Heart right ventricle (tissue), 16 donors: Measurements from ENCODE around the gene RAB8B. TPM values are rescaled to one million over a fixed set of nuclear protein-coding genes. Genes with fewer than 3 reads are reported as not detected.

Experiments
- ATAC-seq, 8 donors: fragments of 200-7000 bp; cut with Tn5 transposase; one replicate each; pipeline ENCODE4 v1.9.1; 2020; ENCODE audit warnings: mild to moderate bottlenecking in 8 of 8, moderate library complexity in 8 of 8, moderate number of reproducible peaks in 1 of 8
- DNase-seq, 2 donors: peaks; one replicate each; pipeline ENCODE4 v3.0.0-alpha.2; 2020
- H3K27ac ChIP-seq, 10 donors: fragments of 200-600 bp; sonication (generic) in 2 of 10; one replicate each; pipeline versions ENCODE4 v1.5.0 to v1.8.0; 2020 to 2022; ENCODE audit warnings: mild to moderate bottlenecking in 3 of 10
- H3K27me3 ChIP-seq, 7 donors: fragments of 200-600 bp; one replicate each; pipeline ENCODE4 v1.8.0; 2021 to 2022; ENCODE audit warnings: mild to moderate bottlenecking in 2 of 7
- H3K36me3 ChIP-seq, 9 donors: fragments of 200-600 bp; sonication (generic) in 1 of 9; one replicate each; pipeline versions ENCODE4 v1.5.0 to v1.8.0; 2020 to 2022; ENCODE audit warnings: mild to moderate bottlenecking in 2 of 9
- H3K4me1 ChIP-seq, 9 donors: fragments of 200-600 bp; sonication (generic) in 1 of 9; one replicate each; pipeline versions ENCODE4 v1.5.0 to v1.8.0; 2020 to 2022; ENCODE audit warnings: mild to moderate bottlenecking in 4 of 9
- H3K4me3 ChIP-seq, 10 donors: fragments of 200-600 bp; sonication (generic) in 2 of 10; one replicate each; pipeline versions ENCODE4 v1.5.0 to v1.8.0; 2020 to 2022; ENCODE audit warnings: mild to moderate bottlenecking in 7 of 10, moderate library complexity in 2 of 10
- H3K9me3 ChIP-seq, 11 donors: fragments of 200-600 bp in 10 of 11; sonication (generic) in 2 of 11; one replicate each; pipeline versions ENCODE4 v1.5.0 to v1.8.0; 2013 to 2022; ENCODE audit warnings: mild to moderate bottlenecking in 2 of 11, control low read depth in 1 of 11, moderate library complexity in 1 of 11
- CTCF ChIP-seq, 9 donors: fragments of 200-600 bp; sonication (generic) in 2 of 9; IDR thresholded peaks; one replicate each; pipeline versions ENCODE4 v1.5.0 to v1.8.0; 2021 to 2022; ENCODE audit warnings: antibody characterized with exemption in 9 of 9, mild to moderate bottlenecking in 5 of 9, moderate library complexity in 1 of 9
- WGBS, 2 donors: extraction: QIAGEN DNeasy Blood & Tissue Kit; methylation state at CpG; one replicate each; pipeline ENCODE4 v1.1.7; 2013; ENCODE audit warnings: inconsistent platforms in 1 of 2; 5-methylcytosine and 5-hydroxymethylcytosine counted together
- intact Hi-C, 10 donors: fragments of 100-400 bp; cut with DNase I; formaldehyde crosslinking; loops; one replicate each; pipeline versions ENCODE4 v1.11.1 to v1.14.2; 2022
- polyA plus RNA-seq, 2 donors: library from polyadenylated mRNA; stranded (reverse); fragments of 200-250 nt; gene quantifications; one replicate each; pipeline ENCODE4 v1.2.3, GENCODE V29; 2013
- total RNA-seq, 10 donors: library from RNA; stranded (reverse); fragmentation: NEBNext Ultra II Directional in 3 of 10; extraction: Animal tissue kit (Norgen Biotek cat#: 25700) in 3 of 10; gene quantifications; one replicate each; pipeline versions ENCODE4 v1.2.1 to v1.2.4, GENCODE V29; 2021 to 2023
- donor health status: Arrhythmogenic right ventricular cardiomyopathy.
- donor health status: ischemic (EF 13 %, LVEDD 7.1; RV severe dilation, severe dysfunction).
- donor health status: healthy with polysubstance abuse.
- donor health status: DM: no; HTN: yes; CAD: no.
- donor health status: DM: no; HTN: no; CAD: no.
- donor health status: ischemic (EF 25% LVEDD 6.9; RV normal size, moderate dysfunction).
- donor health status: ischemic (EF 25% LVEDD 5.7; RV mildly dilated, moderate dysfunction).
- donor health status: healthy.
- donor health status: DM: yes; HTN: yes; CAD: no.
- donor health status: Ischemic cardiomyopathy.
- donor health status: ischemic (EF 35%, LVEDD 5.7; RV mildly dilated, moderate dysfunction).
- donor health status: nonischemic (EF 11% LVEDD 7.7; RV severe dilation, severe dysfunction).
- donor health status: DM: yes; HTN: yes; CAD: no.
- donor health status: PGD.
- donor health status: ischemic (EF 29% LVEDD 5.4; RV normal size, mild dysfunction).
- donor health status: nonischemic (EF 23%, LVEDD 6.1; RV moderate dilation, normal function).

The RAB8B gene
- total and polyA plus RNA-seq, 12 donors = 4.4 to 27.7 (median 6.9) TPM

- peak overlapping the region; percentile 68 to 93 (median 84) for H3K4me3 ChIP-seq
- peak overlapping the region; percentile 22 to 92 (median 86) for H3K27ac ChIP-seq
- ATAC-seq = peak in 2 of 8 donors; percentile 7 to 42
- peaks cover 0 to 37% (median 14%) of the 10 kb centered on the region in 9 donors for H3K4me1 ChIP-seq
- DNase-seq = no peak
- H3K36me3 ChIP-seq = peaks cover 0 to 24% (median 0%) of the 10 kb centered on the region in 9 donors
- no peaks in the 10 kb centered on the region for H3K27me3 ChIP-seq
- H3K9me3 ChIP-seq = no peaks in the 10 kb centered on the region
- TF ChIP-seq CTCF (IDR thresholded peaks at IDR 0.05) = no peak
- intact Hi-C loops = loop anchor here in 7 of 10 donors (5.0 to 10.0 kb wide), 8 partner anchors 83 to 493 kb away; partner anchors contain the start of genes RPS27L (in 4 of the 7) and RAB8B (in 2 of the 7)
- 19 to 23% methylated on average over 17 of the region's 17 CpGs for WGBS, 2 donors
These were observed 88.6 kb downstream of the RAB8B start for GRCh38 chr15:63277893-63278456.

GRCh38 chr15:63283126-63283525 lies 93.7 kb downstream of the RAB8B start:
- no peaks in the 10 kb centered on the region for H3K9me3 ChIP-seq
- H3K27ac ChIP-seq = peak overlapping the region in 1 of 10 donors; percentile 82
- no peaks in the 10 kb centered on the region for H3K27me3 ChIP-seq
- no peak for TF ChIP-seq CTCF (IDR thresholded peaks at IDR 0.05)
- DNase-seq = peak in 1 of 2 donors; percentile 32
- no peak overlapping the region for H3K4me3 ChIP-seq
- peaks cover 0 to 73% (median 7%) of the 10 kb centered on the region in 9 donors for H3K36me3 ChIP-seq
- 86 to 90% methylated on average over 9 of the region's 9 CpGs for WGBS, 2 donors
- peaks cover 0 to 27% (median 3%) of the 10 kb centered on the region in 9 donors for H3K4me1 ChIP-seq
- intact Hi-C loops = loop anchor here in 1 of 10 donors (1.0 kb wide), 1 partner anchor 33 kb away; no protein-coding TSS in a partner anchor
- peak in 1 of 8 donors; percentile 65 for ATAC-seq

GRCh38 chr15:63284335-63284734 lies 94.9 kb downstream of the RAB8B start:
- ATAC-seq = no peak
- intact Hi-C loops = no loop called here
- no peak overlapping the region for H3K27ac ChIP-seq
- no peak for DNase-seq
- H3K27me3 ChIP-seq = no peaks in the 10 kb centered on the region
- H3K4me3 ChIP-seq = no peak overlapping the region
- TF ChIP-seq CTCF (IDR thresholded peaks at IDR 0.05) = no peak
- peaks cover 0 to 27% (median 6%) of the 10 kb centered on the region in 9 donors for H3K4me1 ChIP-seq
- peaks cover 0 to 78% (median 7%) of the 10 kb centered on the region in 9 donors for H3K36me3 ChIP-seq
- H3K9me3 ChIP-seq = no peaks in the 10 kb centered on the region
- 96 to 97% methylated on average over 6 of the region's 6 CpGs for WGBS, 2 donors

GRCh38 chr15:63287109-63287508 lies 97.7 kb downstream of the RAB8B start:
- 80 to 86% methylated on average over 2 of the region's 2 CpGs for WGBS, 2 donors

More at GRCh38 chr15:63287109-63287508, 97.7 kb downstream of the RAB8B start:
- intact Hi-C loops = no loop called here
- no peak overlapping the region for H3K4me3 ChIP-seq
- no peak for ATAC-seq
- H3K27ac ChIP-seq = no peak overlapping the region
- H3K9me3 ChIP-seq = no peaks in the 10 kb centered on the region
- H3K27me3 ChIP-seq = no peaks in the 10 kb centered on the region
- DNase-seq = no peak
- H3K36me3 ChIP-seq = peaks cover 0 to 58% (median 7%) of the 10 kb centered on the region in 9 donors
- no peak for TF ChIP-seq CTCF (IDR thresholded peaks at IDR 0.05)
- H3K4me1 ChIP-seq = peaks cover 0 to 39% (median 6%) of the 10 kb centered on the region in 9 donors
